ENCODE results near the gene LEKR1. TPM values are rescaled to one million over a fixed set of nuclear protein-coding genes. Genes with fewer than 3 reads are reported as not detected.
"Not testable (repeated sequence)": the region's sequence is repeated elsewhere in the genome, so short reads cannot be mapped to it uniquely, and the experiment has no call there.

The LEKR1 gene
- total RNA-seq, 2 experiments from 2014 or later = 0.16 TPM; not detected in 1

GRCh38 chr3:156819842-156820691 is 6.1 kb upstream of the LEKR1 start:
- no peak for DNase-seq (ENCODE audit: low spot score)
- BruUV-seq (replicated peaks) = no TSS peak
- Histone ChIP-seq H3K9me2 (ENCODE audit: insufficient read depth, low read length) (no peaks in the 10 kb centered on the region), H3K4me2 (ENCODE audit: low read length) (no peak overlapping the region), H3K9me3 (ENCODE audit: low read length) (no peaks in the 10 kb centered on the region), H3K27ac (ENCODE audit: low read depth, low read length, poor library complexity, severe bottlenecking) (no peak overlapping the region), H3K4me3 (ENCODE audit: low read depth, low read length, poor library complexity, severe bottlenecking) (no peak overlapping the region), H3K79me2 (ENCODE audit: insufficient read depth, low read depth, low read length) (no peaks in the 10 kb centered on the region), H2AFZ (ENCODE audit: low read length) (no peak overlapping the region), H3K4me1 (ENCODE audit: insufficient read depth, low read length, poor library complexity, severe bottlenecking) (peaks cover 6% of the 10 kb centered on the region), H3K36me3 (ENCODE audit: insufficient read depth, low read length) (no peaks in the 10 kb centered on the region), H4K20me1 (ENCODE audit: insufficient read depth, low read length) (no peaks in the 10 kb centered on the region)
- intact Hi-C loops (cut with micrococcal nuclease; ENCODE audit: unreplicated experiment) = loop anchor here (5.0 kb wide), 1 partner anchor 157 kb away; no protein-coding TSS in a partner anchor
- ChIA-PET CTCF (ENCODE audit: unreplicated experiment) (interaction anchor here (1.4 kb wide), 1 partner anchor 118 kb away, joined by 3 read pairs; no protein-coding TSS in a partner anchor), POLR2A (interaction anchor here (0.5 to 2.1 kb wide), 9 partner anchors 13 to 477 kb away, joined by 3 to 10 read pairs (median 3); no protein-coding TSS in a partner anchor)
- no peak for TF ChIP-seq EZH2phosphoT487 (IDR thresholded peaks at IDR 0.05; ENCODE audit: borderline replicate concordance, low read depth, low read length)
- TF ChIP-seq, protein P1, sequence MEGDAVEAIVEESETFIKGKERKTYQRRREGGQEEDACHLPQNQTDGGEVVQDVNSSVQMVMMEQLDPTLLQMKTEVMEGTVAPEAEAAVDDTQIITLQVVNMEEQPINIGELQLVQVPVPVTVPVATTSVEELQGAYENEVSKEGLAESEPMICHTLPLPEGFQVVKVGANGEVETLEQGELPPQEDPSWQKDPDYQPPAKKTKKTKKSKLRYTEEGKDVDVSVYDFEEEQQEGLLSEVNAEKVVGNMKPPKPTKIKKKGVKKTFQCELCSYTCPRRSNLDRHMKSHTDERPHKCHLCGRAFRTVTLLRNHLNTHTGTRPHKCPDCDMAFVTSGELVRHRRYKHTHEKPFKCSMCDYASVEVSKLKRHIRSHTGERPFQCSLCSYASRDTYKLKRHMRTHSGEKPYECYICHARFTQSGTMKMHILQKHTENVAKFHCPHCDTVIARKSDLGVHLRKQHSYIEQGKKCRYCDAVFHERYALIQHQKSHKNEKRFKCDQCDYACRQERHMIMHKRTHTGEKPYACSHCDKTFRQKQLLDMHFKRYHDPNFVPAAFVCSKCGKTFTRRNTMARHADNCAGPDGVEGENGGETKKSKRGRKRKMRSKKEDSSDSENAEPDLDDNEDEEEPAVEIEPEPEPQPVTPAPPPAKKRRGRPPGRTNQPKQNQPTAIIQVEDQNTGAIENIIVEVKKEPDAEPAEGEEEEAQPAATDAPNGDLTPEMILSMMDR (conservative IDR thresholded peaks at IDR 0.05; ENCODE audit: low read length) = no peak

DNA sequence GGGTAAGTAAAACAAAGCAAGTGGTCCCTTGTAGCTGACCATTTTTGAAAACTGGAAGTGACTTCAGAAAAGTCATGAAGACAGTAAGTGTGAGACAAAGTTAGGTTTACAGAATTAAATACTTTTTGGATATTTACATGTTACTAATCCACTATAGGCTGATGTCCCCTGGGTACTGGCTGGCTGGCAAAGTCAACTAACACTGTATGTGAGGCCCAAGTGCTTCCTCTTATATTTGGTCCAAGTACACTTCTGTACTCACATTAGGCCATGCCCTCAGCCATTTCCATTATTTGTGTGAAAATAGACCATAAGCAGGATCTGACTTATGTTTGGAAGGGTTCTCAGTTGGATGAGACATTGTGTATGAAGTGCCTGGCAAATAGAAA is 5.5 kb upstream of the LEKR1 start:
- Histone ChIP-seq H3K4me1 (ENCODE audit: insufficient read depth, low read length, poor library complexity, severe bottlenecking) (peaks cover 6% of the 10 kb centered on the region), H3K9me3 (ENCODE audit: low read length) (no peaks in the 10 kb centered on the region), H3K4me3 (ENCODE audit: low read depth, low read length, poor library complexity, severe bottlenecking) (no peak overlapping the region), H2AFZ (ENCODE audit: low read length) (no peak overlapping the region), H3K79me2 (ENCODE audit: insufficient read depth, low read depth, low read length) (no peaks in the 10 kb centered on the region), H3K9me2 (ENCODE audit: insufficient read depth, low read length) (no peaks in the 10 kb centered on the region), H4K20me1 (ENCODE audit: insufficient read depth, low read length) (no peaks in the 10 kb centered on the region), H3K27ac (ENCODE audit: low read depth, low read length, poor library complexity, severe bottlenecking) (no peak overlapping the region), H3K36me3 (ENCODE audit: insufficient read depth, low read length) (no peaks in the 10 kb centered on the region), H3K4me2 (ENCODE audit: low read length) (no peak overlapping the region)
- no peak for DNase-seq (ENCODE audit: low spot score)
- no peak for TF ChIP-seq EZH2phosphoT487 (IDR thresholded peaks at IDR 0.05; ENCODE audit: borderline replicate concordance, low read depth, low read length)
- TF ChIP-seq, protein P1 (conservative IDR thresholded peaks at IDR 0.05; ENCODE audit: low read length) = no peak
- POLR2A ChIA-PET = interaction anchor here (0.9 to 2.1 kb wide), 4 partner anchors 15 to 153 kb away, joined by 3 to 10 read pairs (median 4); no protein-coding TSS in a partner anchor
- intact Hi-C loops (cut with micrococcal nuclease; ENCODE audit: unreplicated experiment) = no loop called here
- BruUV-seq (replicated peaks) = no TSS peak
- CTCF ChIA-PET (ENCODE audit: unreplicated experiment) = interaction anchor here (1.4 kb wide), 1 partner anchor 118 kb away, joined by 3 read pairs; no protein-coding TSS in a partner anchor

GRCh38 chr3:156822626-156823260 is 3.4 kb upstream of the LEKR1 start:
- H3K4me3 ChIP-seq (ENCODE audit: low read depth, low read length, poor library complexity, severe bottlenecking); H2AFZ ChIP-seq (ENCODE audit: low read length); H3K9me3 ChIP-seq (ENCODE audit: low read length); H3K27ac ChIP-seq (ENCODE audit: low read depth, low read length, poor library complexity, severe bottlenecking); H4K20me1 ChIP-seq (ENCODE audit: insufficient read depth, low read length); BruUV-seq (replicated peaks); H3K36me3 ChIP-seq (ENCODE audit: insufficient read depth, low read length); intact Hi-C loops (cut with micrococcal nuclease; ENCODE audit: unreplicated experiment); H3K4me1 ChIP-seq (ENCODE audit: insufficient read depth, low read length, poor library complexity, severe bottlenecking); H3K79me2 ChIP-seq (ENCODE audit: insufficient read depth, low read depth, low read length); H3K4me2 ChIP-seq (ENCODE audit: low read length); H3K9me2 ChIP-seq (ENCODE audit: insufficient read depth, low read length); DNase-seq (ENCODE audit: low spot score); CTCF ChIA-PET (ENCODE audit: unreplicated experiment): not testable (repeated sequence)
- POLR2A ChIA-PET = interaction anchor here (0.5 to 0.7 kb wide), 3 partner anchors 18 to 137 kb away, joined by 3 to 4 read pairs (median 3); no protein-coding TSS in a partner anchor

All from OCI-LY7 (cell line).